Epithelial cell of esophagus (primary cell): ENCODE results near the gene AKT3.

Experiments used
- DNase-seq: peaks from one replicate; pipeline ENCODE4 v3.0.0; 2010; ENCODE audit warnings: low read depth
- H3K4me3 ChIP-seq: 2 replicates; pipeline ENCODE4 v1.5.1; 2011; ENCODE audit warnings: mild to moderate bottlenecking, low read length, control low read depth
- CTCF ChIP-seq: IDR thresholded peaks from 2 replicates; pipeline ENCODE4 v1.5.1; 2011; ENCODE audit warnings: low read depth, mild to moderate bottlenecking, low read length, control low read depth, inconsistent platforms; ENCODE audit not compliant: insufficient read depth; ENCODE audit errors: missing control alignments

The AKT3 gene

GRCh38 chr1:243609698-243610097 lies 240.3 kb downstream of the AKT3 start:
- no peak for DNase-seq
- H3K4me3 ChIP-seq = no peak overlapping the region
- TF ChIP-seq CTCF = no peak

- DNase-seq = no peak
- H3K4me3 ChIP-seq = no peak overlapping the region
- no peak for TF ChIP-seq CTCF
These were observed 244.4 kb downstream of the AKT3 start for GRCh38 chr1:243605604-243606003.

- no peak overlapping the region for H3K4me3 ChIP-seq
- peak; percentile 9 for DNase-seq
- TF ChIP-seq CTCF = no peak
These were observed 248.3 kb downstream of the AKT3 start for GRCh38 chr1:243601720-243602119.

GRCh38 chr1:243598433-243598832 lies 251.6 kb downstream of the AKT3 start:
- no peak for TF ChIP-seq CTCF
- DNase-seq = peak; percentile 97
- H3K4me3 ChIP-seq = no peak overlapping the region

GRCh38 chr1:243597383-243597782 lies 252.7 kb downstream of the AKT3 start:
- no peak overlapping the region for H3K4me3 ChIP-seq
- no peak for TF ChIP-seq CTCF
- no peak for DNase-seq

- TF ChIP-seq CTCF = no peak
- peak; percentile 92 for DNase-seq
- H3K4me3 ChIP-seq = no peak overlapping the region
These were observed 253.5 kb downstream of the AKT3 start for GRCh38 chr1:243596431-243597062.

GRCh38 chr1:243595527-243596210 lies 254.4 kb downstream of the AKT3 start:
- DNase-seq = peak; percentile 95
- no peak overlapping the region for H3K4me3 ChIP-seq
- TF ChIP-seq CTCF = no peak
